IMR-90 (cell line): ENCODE measurements around the gene SERPINA5. TPM values are rescaled to one million over a fixed set of nuclear protein-coding genes. Genes with fewer than 3 reads are reported as not detected.

ENCODE experiments used
- ATAC-seq: fragments of 200-7000 bp; cut with Tn5 transposase; 2 replicates; pipeline ENCODE4 v1.9.1; 2020; ENCODE audit warnings: low read depth, mild to moderate bottlenecking, moderate library complexity
- BruUV-seq: library from RNA; stranded (reverse); fragments of 400-500 nt; replicated peaks from 2 replicates; lab custom pipeline; 2021; lab: Mats Ljungman, UMichigan
- CTCF ChIA-PET: fragments of 300-600 bp; formaldehyde crosslinking; extraction: SDS; loops from one replicate; lab custom pipeline; 2021; ENCODE audit warnings: antibody characterized with exemption; lab: Yijun Ruan, JAX
- POLR2A ChIA-PET: fragments of 300-600 bp; sonication (Branson Sonifier 250); formaldehyde crosslinking; loops from one replicate; lab custom pipeline; 2022; ENCODE audit warnings: antibody characterized with exemption; ENCODE audit not compliant: unreplicated experiment; lab: Charles Lee
- DNase-seq: peaks from one replicate; pipeline ENCODE4 v3.0.0; 2013
- H2AFZ ChIP-seq: replicated peaks from 2 replicates; pipeline ENCODE3; 2013; ENCODE audit warnings: low read length, mild to moderate bottlenecking; ENCODE audit not compliant: poor library complexity
- H2AK5ac ChIP-seq: 2 replicates; pipeline ENCODE4 v1.6.1; 2013; ENCODE audit warnings: low read depth, low read length, inconsistent platforms
- H2AK9ac ChIP-seq: replicated peaks from 2 replicates; pipeline ENCODE3; 2013; ENCODE audit warnings: mild to moderate bottlenecking, low read depth, low read length, moderate library complexity; ENCODE audit not compliant: poor library complexity
- H2BK120ac ChIP-seq: 2 replicates; pipeline ENCODE4 v1.6.1; 2013; ENCODE audit warnings: low read depth, low read length, inconsistent platforms
- H2BK15ac ChIP-seq: 3 replicates; pipeline ENCODE4 v1.6.1; 2013; ENCODE audit warnings: low read depth, low read length, inconsistent platforms
- H2BK20ac ChIP-seq: 2 replicates; pipeline ENCODE4 v1.6.1; 2013; ENCODE audit warnings: low read depth, mild to moderate bottlenecking, inconsistent platforms, low read length, moderate library complexity
- H2BK5ac ChIP-seq: 2 replicates; pipeline ENCODE4 v1.6.1; 2013; ENCODE audit warnings: mild to moderate bottlenecking, low read depth, low read length, inconsistent platforms; ENCODE audit not compliant: poor library complexity, severe bottlenecking
- H3K14ac ChIP-seq: replicated peaks from 2 replicates; pipeline ENCODE4 v1.6.1; 2013; ENCODE audit warnings: low read depth, low read length, inconsistent platforms
- H3K18ac ChIP-seq: 2 replicates; pipeline ENCODE4 v1.6.1; 2013; ENCODE audit warnings: low read depth, low read length, control low read depth
- H3K23ac ChIP-seq: 2 replicates; pipeline ENCODE4 v1.6.1; 2013; ENCODE audit warnings: low read depth, low read length, inconsistent platforms
- H3K27ac ChIP-seq: 2 replicates; pipeline ENCODE4 v1.5.1; 2013; ENCODE audit warnings: mild to moderate bottlenecking, control low read depth, low read length; ENCODE audit not compliant: insufficient read depth
- H3K27me3 ChIP-seq: 2 replicates; pipeline ENCODE4 v1.6.1; 2013; ENCODE audit warnings: low read length; ENCODE audit not compliant: control insufficient read depth, insufficient read depth
- H3K36me3 ChIP-seq: 2 replicates; pipeline ENCODE4 v1.6.1; 2013; ENCODE audit warnings: low read length, mixed read lengths; ENCODE audit not compliant: control insufficient read depth, insufficient read depth
- H3K4ac ChIP-seq: 2 replicates; pipeline ENCODE4 v1.6.1; 2013; ENCODE audit warnings: low read depth, low read length, inconsistent platforms
- H3K4me1 ChIP-seq: 2 replicates; pipeline ENCODE4 v1.6.1; 2013; ENCODE audit warnings: low read length, mixed read lengths; ENCODE audit not compliant: control insufficient read depth, insufficient read depth
- H3K4me2 ChIP-seq: 2 replicates; pipeline ENCODE4 v1.6.1; 2013; ENCODE audit warnings: low read depth, mild to moderate bottlenecking, control low read depth, low read length, moderate library complexity
- H3K4me3 ChIP-seq: 2 replicates; pipeline ENCODE4 v1.5.1; 2013; ENCODE audit warnings: low read depth, mild to moderate bottlenecking, control low read depth, low read length, moderate library complexity; ENCODE audit not compliant: insufficient read depth
- H3K56ac ChIP-seq: 2 replicates; pipeline ENCODE4 v1.6.1; 2013; ENCODE audit warnings: low read length, inconsistent platforms; ENCODE audit not compliant: insufficient read depth; ENCODE audit errors: extremely low read depth
- H3K79me1 ChIP-seq, 2 experiments: 2 replicates each; pipeline ENCODE4 v1.6.1; 2013; ENCODE audit warnings: low read length in 2 of 2, inconsistent platforms in 1 of 2, low read depth in 1 of 2
- H3K9ac ChIP-seq: 2 replicates; pipeline ENCODE4 v1.6.1; 2013; ENCODE audit warnings: low read depth, low read length, control low read depth
- H3K9me1 ChIP-seq: 2 replicates; pipeline ENCODE4 v1.6.1; 2013; ENCODE audit warnings: low read length, inconsistent platforms; ENCODE audit not compliant: insufficient read depth
- H3K9me3 ChIP-seq: 2 replicates; pipeline ENCODE4 v1.6.1; 2013; ENCODE audit warnings: low read length; ENCODE audit not compliant: control insufficient read depth, insufficient read depth
- H4K20me1 ChIP-seq: 2 replicates; pipeline ENCODE4 v1.6.1; 2013; ENCODE audit warnings: low read length, inconsistent platforms; ENCODE audit not compliant: insufficient read depth
- H4K5ac ChIP-seq: 2 replicates; pipeline ENCODE4 v1.6.1; 2013; ENCODE audit warnings: mild to moderate bottlenecking, low read depth, low read length, control low read depth
- H4K8ac ChIP-seq, 2 experiments: 2 replicates each; pipeline ENCODE4 v1.6.1; 2013; ENCODE audit warnings: low read depth in 2 of 2, low read length in 2 of 2, control low read depth in 1 of 2, inconsistent platforms in 1 of 2
- H4K91ac ChIP-seq: 2 replicates; pipeline ENCODE4 v1.6.1; 2013; ENCODE audit warnings: low read depth, low read length, inconsistent platforms; ENCODE audit not compliant: insufficient read depth
- NFE2L2 ChIP-seq: fragments of 150-350 bp; IDR thresholded peaks from 2 replicates; pipeline ENCODE4 v1.6.1; 2016; ENCODE audit warnings: low read depth, mild to moderate bottlenecking, low read length
- WGBS, 2 experiments: methylation state at CpG; one replicate each; pipeline versions ENCODE4 v1.1.5 to v1.1.7; 2013; ENCODE audit warnings: missing lambda C conversion rate in 2 of 2; ENCODE audit not compliant: insufficient read length in 1 of 2; ENCODE audit errors: extremely low coverage in 2 of 2; 5-methylcytosine and 5-hydroxymethylcytosine counted together
- dilution Hi-C: fragments of 300-500 bp; cut with HindIII; formaldehyde crosslinking; loops from one replicate; pipeline ENCODE4 v1.14.3; 2018; ENCODE audit warnings: low sequenced_read_pairs; ENCODE audit not compliant: unreplicated experiment
- in situ Hi-C: fragments of 300-500 bp; cut with MboI; formaldehyde crosslinking; loops from 3 replicates; pipeline ENCODE4 v1.14.3; 2019; ENCODE audit warnings: low sequenced_read_pairs, inconsistent platforms, mixed read lengths
- intact Hi-C: fragments of 100-400 bp; cut with micrococcal nuclease; formaldehyde crosslinking; loops from 2 replicates; pipeline ENCODE4 v1.10.0; 2022
- polyA plus RNA-seq, 3 experiments: library from polyadenylated mRNA; depleted of rRNA; stranded (reverse); fragments of >200 nt; gene quantifications; 2 replicates each; pipeline ENCODE4 v1.2.3, GENCODE V29; 2012; ENCODE audit warnings: low replicate concordance in 1 of 3
- total RNA-seq: library from RNA; depleted of rRNA; stranded (reverse); fragments of >200 nt; gene quantifications from 2 replicates; pipeline ENCODE4 v1.2.3, GENCODE V29; 2012

Gene SERPINA5
- total and polyA plus RNA-seq, 2 of the 4 experiments (the other 2 are of a cell fraction): not detected

- Histone ChIP-seq H3K27ac (no peak overlapping the region), H3K4me2 (no peak overlapping the region), H3K9ac (no peak overlapping the region), H3K9me3 (no peaks in the 10 kb centered on the region), H2BK15ac (no peak overlapping the region), H3K27me3 (no peaks in the 10 kb centered on the region; the same call in 1 of the 2 replicates), H4K8ac (no peak overlapping the region), H4K91ac (no peak overlapping the region), H4K20me1 (no peaks in the 10 kb centered on the region), H3K56ac (no peak overlapping the region), H2AFZ (no peak overlapping the region), H3K4me1 (no peaks in the 10 kb centered on the region), H2BK120ac (no peak overlapping the region), H4K5ac (no peak overlapping the region), H3K14ac (no peak overlapping the region), H3K79me1 (no peaks in the 10 kb centered on the region), H2AK5ac (no peak overlapping the region), H3K4ac (no peak overlapping the region), H3K9me1 (no peaks in the 10 kb centered on the region), H2AK9ac (no peak overlapping the region), H3K36me3 (no peaks in the 10 kb centered on the region), H3K4me3 (no peak overlapping the region), H2BK5ac (no peak overlapping the region), H3K23ac (no peak overlapping the region), H2BK20ac (no peak overlapping the region), H3K18ac (no peak overlapping the region)
- no peak for TF ChIP-seq NFE2L2
- WGBS, 2 experiments: 42% methylated on average over 5 of the region's 9 CpGs; no CpG with 5 or more reads in 1 of the 2 experiments
- ATAC-seq: no peak
- BruUV-seq: no TSS peak
- intact Hi-C loops: no loop called here
- in situ Hi-C loops: no loop called here
- dilution Hi-C loops: no loop called here
- DNase-seq: no peak
- POLR2A ChIA-PET: no interaction called here
- CTCF ChIA-PET: interaction anchor here (1.1 kb wide), 1 partner anchor 11 kb away, joined by 3 read pairs; no protein-coding TSS in a partner anchor
Observed at GRCh38 chr14:94559638-94560290, 21.5 kb upstream of the SERPINA5 start.
